NCI-H460 (cell line): ENCODE measurements around the gene CEPT1. TPM values are rescaled to one million over a fixed set of nuclear protein-coding genes. Genes with fewer than 3 reads are reported as not detected.

Source experiments
- DNase-seq: peaks from one replicate; pipeline ENCODE4 v3.0.0-alpha.2; 2016; ENCODE audit warnings: low read depth; ENCODE audit errors: extremely low read depth
- small RNA-seq, 2 experiments: library from RNA; depleted of rRNA; stranded (forward); fragments of <200 nt; gene quantifications; one replicate each; pipeline ENCODE3, GENCODE V24; 2014
- total RNA-seq: library from RNA; depleted of rRNA; stranded (reverse); fragments of >200 nt; shearing (Covaris generic); gene quantifications from 2 replicates; pipeline ENCODE4 v1.2.3, GENCODE V29; 2014; rRNA removed

CEPT1 gene
- total RNA-seq, 1 experiment from 2014 or later = 29.7 TPM

DNA sequence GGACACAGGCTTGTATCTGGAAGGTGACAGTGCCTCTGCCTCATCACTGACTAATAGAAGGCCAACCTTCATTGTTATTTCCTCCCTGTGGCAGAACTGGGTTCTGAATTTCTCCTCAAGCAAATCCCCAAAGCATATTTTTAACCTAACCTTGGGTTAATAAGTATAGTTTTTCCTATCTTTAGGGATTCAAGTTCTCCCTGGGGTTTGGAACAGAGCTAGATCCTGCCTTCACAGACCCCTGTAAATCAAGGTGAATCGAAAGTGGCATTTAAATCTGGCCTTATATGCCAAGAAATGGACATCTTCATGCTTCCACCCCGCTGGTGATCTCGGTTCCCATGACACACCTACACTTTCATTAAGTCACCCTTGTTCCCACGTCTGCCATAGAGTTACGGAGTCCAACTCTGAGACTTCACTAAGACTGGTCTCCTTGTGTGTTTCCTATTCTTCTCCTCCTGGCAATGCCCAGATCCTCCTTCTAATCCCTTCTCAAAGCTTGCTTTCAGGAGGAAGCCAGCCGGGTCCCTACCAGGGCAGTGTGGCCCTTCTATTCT is 83.2 kb downstream of the CEPT1 start:
- no peak for DNase-seq

DNA sequence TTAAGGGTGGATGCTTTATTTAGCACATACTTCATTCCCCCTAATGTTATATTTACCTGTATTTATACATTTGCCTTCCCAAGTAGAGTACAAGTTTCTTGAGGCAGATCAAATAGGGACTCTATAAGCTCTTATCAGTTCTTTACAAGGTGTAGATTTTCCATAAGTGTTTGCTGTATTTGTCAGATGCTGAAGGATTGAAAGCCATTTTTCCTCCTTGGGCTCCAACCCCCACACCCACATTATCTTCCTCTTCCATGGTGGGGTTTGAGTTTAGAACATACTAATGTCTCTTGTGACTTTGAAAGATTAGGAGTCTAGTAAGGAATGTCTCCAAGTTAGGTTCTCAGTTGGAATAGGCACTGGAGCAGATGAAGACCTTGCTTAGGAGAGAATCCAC is 85.1 kb downstream of the CEPT1 start:
- no peak for DNase-seq

DNA sequence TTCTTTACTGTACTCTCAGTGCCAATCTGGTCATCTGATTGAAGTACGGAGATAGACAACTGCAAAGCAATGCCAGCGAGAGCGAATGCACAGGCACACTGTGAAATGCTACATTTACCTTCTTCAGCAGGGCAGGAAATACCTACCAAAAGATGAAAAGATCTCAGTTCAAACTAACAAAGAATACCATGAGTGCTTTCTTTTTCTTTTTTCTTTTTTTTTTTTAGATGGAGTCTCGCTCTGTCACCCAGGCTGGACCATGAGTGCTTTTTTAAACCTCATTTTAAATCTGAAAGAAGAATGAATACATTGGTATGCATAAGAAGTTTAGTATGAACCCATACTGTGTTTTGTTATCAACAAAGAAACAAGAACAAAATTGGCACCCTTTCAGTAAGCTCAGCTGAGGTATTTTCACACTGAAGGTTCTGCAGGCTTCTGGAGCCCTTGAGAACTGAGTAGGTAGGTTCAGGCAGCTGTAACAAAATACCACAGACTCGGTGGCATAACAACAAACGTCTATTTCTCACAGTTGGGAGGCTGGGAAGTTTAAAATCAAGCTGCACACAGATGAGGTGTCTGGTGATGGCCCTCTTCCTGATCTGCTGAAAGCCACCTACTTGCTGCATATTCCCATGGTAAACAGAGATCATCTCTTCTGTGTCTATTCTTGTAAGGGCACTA is 85.8 kb downstream of the CEPT1 start:
- no peak for DNase-seq

DNA sequence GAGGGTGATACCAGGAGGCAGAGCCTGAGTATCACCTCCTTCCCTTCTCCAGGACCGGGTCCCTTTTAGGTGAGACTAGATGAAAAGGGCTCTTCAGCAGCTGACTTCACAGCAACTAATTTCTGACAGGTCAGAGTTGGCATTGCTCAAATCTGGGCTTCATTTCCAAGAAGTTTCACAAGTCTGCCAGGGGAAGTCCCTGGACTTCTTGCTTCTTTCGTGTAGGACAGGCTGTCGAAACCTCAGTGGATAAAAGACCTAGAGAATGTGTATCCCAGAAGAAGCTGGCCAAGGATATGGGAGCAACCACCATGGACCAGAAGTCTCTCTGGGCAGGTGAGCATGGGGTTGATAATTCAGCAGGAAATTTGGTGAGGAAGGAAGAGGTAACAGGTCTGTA is 87.4 kb downstream of the CEPT1 start, which contains the start of gene CHI3L2:
CHI3L2 (plus strand) TSS at position 280 of the 400 bp plus-strand sequence; CDS start at position 297, 17 bp downstream.
- DNase-seq = no peak

DNA sequence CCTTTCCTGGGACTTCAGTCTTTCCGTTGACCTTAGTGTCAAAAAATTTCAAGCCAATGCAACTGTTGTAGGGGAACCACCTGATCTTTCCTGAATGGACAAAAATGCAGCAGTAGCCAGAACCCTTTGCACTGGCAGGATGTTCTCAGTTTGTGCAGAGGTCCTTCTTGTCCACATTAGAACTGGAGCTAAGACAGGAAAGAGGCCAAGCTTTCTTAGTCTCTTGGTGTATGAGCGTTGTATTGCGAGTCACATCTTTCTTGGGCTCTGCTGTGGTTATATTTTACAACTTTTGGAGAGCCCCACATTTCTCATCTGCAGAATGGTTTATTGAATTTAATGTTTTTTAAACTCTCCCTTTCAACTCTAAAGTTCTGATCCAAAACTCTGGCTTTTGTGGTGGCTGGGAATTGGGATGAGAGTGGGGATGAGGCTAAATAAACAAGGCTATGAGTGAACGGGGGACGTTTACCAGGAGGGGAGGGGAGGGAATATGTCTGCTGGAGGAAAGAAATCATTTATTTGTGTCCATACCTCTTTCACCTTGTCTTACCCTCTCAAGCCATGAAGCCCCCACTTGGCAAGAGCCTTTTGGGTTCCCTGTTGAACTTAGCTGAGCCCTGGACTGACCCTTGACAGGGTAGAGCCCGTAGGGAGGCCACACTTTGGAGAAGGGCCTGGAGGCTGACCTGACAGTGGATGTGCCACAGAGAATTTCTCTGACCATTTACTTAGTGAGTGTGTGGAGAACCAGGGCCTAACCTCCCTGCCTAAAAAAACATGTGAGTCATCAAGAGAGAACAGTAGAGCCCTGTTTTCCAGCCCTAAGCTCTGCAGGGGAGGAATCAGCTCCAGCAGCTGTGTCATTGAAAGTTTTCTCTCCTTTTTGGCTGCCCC is 88.1 kb downstream of the CEPT1 start:
- DNase-seq = peak; percentile 59

DNA sequence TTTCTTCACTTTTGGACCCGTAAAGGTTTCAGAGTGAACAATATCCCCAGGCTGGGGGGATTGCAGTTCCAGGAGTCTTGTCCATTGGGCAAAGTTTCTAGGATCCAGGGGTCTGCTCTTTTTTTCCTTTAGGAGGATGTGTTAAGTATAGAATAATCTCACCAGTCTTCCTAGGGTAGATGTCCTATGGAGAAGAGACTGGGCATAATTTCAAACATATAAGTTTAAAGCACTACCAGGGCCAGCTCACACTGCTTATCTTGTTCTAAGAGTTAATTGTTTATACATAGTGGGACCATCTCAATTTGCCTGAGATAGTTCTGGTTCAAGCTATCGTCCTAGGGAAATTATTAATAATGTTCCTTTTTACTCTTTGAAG is 88.7 kb downstream of the CEPT1 start:
- DNase-seq = no peak

DNA sequence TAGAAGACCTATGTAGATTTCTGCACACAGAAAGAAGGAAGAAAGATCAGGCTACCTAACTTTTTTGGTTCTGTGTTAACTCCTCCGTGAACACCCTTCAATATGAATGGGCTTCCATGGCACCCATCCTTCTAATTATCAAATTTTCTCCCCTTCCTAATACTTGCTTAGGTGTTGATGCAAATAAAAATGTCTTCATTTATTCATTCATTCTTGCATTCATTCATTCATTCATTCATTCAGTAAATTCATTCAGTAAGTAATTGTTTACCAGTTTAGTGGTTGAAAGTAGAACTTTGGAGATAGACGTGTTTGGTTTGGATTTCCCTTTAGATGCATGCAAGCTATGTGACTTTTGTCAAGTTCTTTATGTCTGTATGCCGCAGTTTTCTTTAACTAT is 92.1 kb downstream of the CEPT1 start:
- DNase-seq = no peak

DNA sequence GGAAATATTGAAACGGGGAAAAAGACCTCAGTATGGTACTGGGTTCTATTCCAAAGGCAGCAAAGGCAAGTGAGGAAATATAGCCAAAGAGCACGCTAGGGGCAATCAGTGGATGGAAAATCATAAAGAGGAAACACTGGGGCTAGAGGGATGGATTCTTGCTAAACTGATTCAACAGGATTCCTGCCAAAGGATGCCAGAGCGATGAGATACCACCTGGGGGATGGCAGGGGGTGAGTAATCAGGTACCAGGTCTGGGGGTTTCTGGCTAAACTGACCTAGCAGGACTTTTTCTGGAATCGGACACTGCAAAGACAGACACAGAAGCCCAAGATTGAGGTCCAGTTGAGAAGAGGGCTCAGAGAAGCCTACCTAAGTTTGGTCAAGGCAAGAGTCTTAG is 94.2 kb downstream of the CEPT1 start:
- DNase-seq = no peak

Small RNA genes lying within 50 kb of the gene (small RNA-seq; reads per million reads assigned to genes)
- 0 reads per million in 2 experiments for gene AL355816.1

Other genes with a start within 250 kb of the CEPT1 start
- 40.2 and 41.5 TPM in 2 replicates for gene LRIF1, start 176.3 kb upstream of the CEPT1 start, total RNA-seq
- gene DRAM2, start 130 bp upstream of the CEPT1 start, total RNA-seq = 106 and 109 TPM in 2 replicates
- gene DENND2D, start 60.4 kb downstream of the CEPT1 start, total RNA-seq = 0.67 and 1.3 TPM in 2 replicates
- gene CHI3L2, start 87.5 kb downstream of the CEPT1 start, total RNA-seq = 0.92 and 1.2 TPM in 2 replicates
- gene CHIA, start 150.6 kb downstream of the CEPT1 start, total RNA-seq = not detected in 2 replicates